ENCODE data around the gene ADH7. TPM values are rescaled to one million over a fixed set of nuclear protein-coding genes. Genes with fewer than 3 reads are reported as not detected.

ADH7 gene
- total and polyA plus RNA-seq, 2 experiments from 2014 or later: not detected

- H3K4me3 Mint-ChIP-seq: no peak overlapping the region
- ATAC-seq (no peak), DNase-seq (ENCODE audit: low spot score) (no peak)
- H3K9me3 Mint-ChIP-seq: no peaks in the 10 kb centered on the region
- H3K27me3 ChIP-seq (ENCODE audit: insufficient read depth): no peaks in the 10 kb centered on the region
- H2AFZ ChIP-seq: no peak overlapping the region
- no peak overlapping the region for H3K4me2 ChIP-seq
- TF ChIP-seq ZNF114 (CRISPR knock-in tag; IDR thresholded peaks at IDR 0.05) (no peak), STAT1 (IDR thresholded peaks at IDR 0.05; ENCODE audit: unreplicated experiment) (no peak), ZNF331 (CRISPR knock-in tag; IDR thresholded peaks at IDR 0.05; ENCODE audit: low read depth) (no peak), CTCF (conservative IDR thresholded peaks at IDR 0.05; ENCODE audit: low read depth in 2 of 2) (no peak), REST (IDR thresholded peaks at IDR 0.05; ENCODE audit: unreplicated experiment) (no peak), NANOG (IDR thresholded peaks at IDR 0.05; ENCODE audit: borderline replicate concordance) (no peak), POLR2AphosphoS5 (IDR thresholded peaks at IDR 0.05; ENCODE audit: low read depth) (no peak), JUNB (IDR thresholded peaks at IDR 0.05; ENCODE audit: unreplicated experiment) (no peak), CREB1 (CRISPR knock-in tag; IDR thresholded peaks at IDR 0.05; ENCODE audit: low read depth) (no peak), EZH2phosphoT487 (IDR thresholded peaks at IDR 0.05; ENCODE audit: unreplicated experiment) (no peak), ETS1 (IDR thresholded peaks at IDR 0.05) (no peak), ZNF462 (CRISPR knock-in tag; IDR thresholded peaks at IDR 0.05) (no peak), EZH2 (IDR thresholded peaks at IDR 0.05; ENCODE audit: low read depth, unreplicated experiment) (no peak)
- H3K27ac ChIP-seq (ENCODE audit: low read depth): no peak overlapping the region
- no peaks in the 10 kb centered on the region for H3K36me3 ChIP-seq (ENCODE audit: insufficient read depth)
- H3K4me1 ChIP-seq (ENCODE audit: insufficient read depth): no peaks in the 10 kb centered on the region
- H3F3A ChIP-seq (replicated peaks; ENCODE audit: low read depth): no peaks in the 10 kb centered on the region
- H3K4me1 Mint-ChIP-seq: no peaks in the 10 kb centered on the region
- no peaks in the 10 kb centered on the region for H4K20me1 ChIP-seq (replicated peaks; ENCODE audit: insufficient read depth)
- no peaks in the 10 kb centered on the region for H3K79me2 ChIP-seq (replicated peaks; ENCODE audit: insufficient read depth)
- no peak overlapping the region for H3K4me3 ChIP-seq
- peaks cover 8% of the 10 kb centered on the region; the same call in 1 of the 2 replicates for H3K9me2 ChIP-seq (ENCODE audit: insufficient read depth)
- no peaks in the 10 kb centered on the region for H3K27me3 Mint-ChIP-seq (ENCODE audit: insufficient read depth, low read depth, poor library complexity)
- no peaks in the 10 kb centered on the region for H3K36me3 Mint-ChIP-seq (ENCODE audit: low read depth)
- H3K27ac Mint-ChIP-seq: no peak overlapping the region
These were observed 53.5 kb downstream of the ADH7 start for GRCh38 chr4:99381588-99382175.
